ENCODE results near the gene PITX3. TPM values are rescaled to one million over a fixed set of nuclear protein-coding genes. Genes with fewer than 3 reads are reported as not detected.

Gene PITX3
- total and polyA plus RNA-seq, 9 of the 15 experiments (the other 6 are each of a cell fraction or from before 2014, with no cell fraction given) = 0.30 to 0.98 (median 0.95) TPM; not detected in 6

DNA sequence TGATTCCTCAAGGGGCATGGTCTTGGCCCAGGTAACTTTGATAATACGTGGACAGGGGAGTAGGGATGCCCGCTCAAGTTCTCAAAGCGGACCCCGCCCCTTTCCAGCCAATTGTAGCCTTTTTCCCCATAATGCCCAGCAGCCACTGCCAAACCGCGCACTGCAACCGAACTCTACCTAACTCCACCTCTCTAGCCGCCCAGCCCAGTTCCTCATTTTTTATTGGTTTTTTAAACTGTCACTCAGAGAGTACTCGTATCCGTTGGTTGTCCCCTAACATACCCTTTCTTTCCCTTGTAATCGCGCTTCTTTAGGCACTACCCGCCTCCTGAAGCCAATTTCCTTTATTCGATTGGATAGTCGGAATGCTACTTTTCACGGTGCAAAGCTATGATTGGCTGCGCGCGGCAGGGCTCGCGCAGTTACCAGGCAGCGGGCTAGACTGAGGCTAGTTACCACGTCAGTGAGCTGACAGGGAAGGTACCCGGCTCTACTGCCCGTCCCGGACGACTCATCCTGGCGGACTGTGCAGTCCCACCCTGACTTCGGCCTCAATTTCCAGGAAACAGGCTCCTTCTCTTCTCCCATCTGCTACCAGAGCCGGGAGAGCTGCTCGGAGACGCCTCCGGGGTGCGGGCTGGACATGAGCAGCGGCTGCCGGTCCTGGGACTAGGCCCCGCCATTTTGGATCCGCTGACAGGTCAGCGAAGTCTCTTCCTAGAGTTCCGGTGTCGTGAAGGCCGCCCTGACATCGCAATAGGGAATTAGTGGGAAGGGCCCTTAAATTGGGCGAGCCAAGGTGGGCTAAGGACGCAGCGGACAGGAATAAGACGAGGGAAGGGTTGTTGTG lies 4.0 kb upstream of the PITX3 start, which contains the start of gene GBF1:
TSS of gene GBF1 (plus strand) at position 451 of the 850 bp plus-strand sequence. CDS start 13,407 bp downstream, outside the sequence.
- H3K27ac ChIP-seq (ENCODE audit: extremely low read depth, low read depth, low read length) = peak within 1 kb of the TSS; percentile 75
- ATAC-seq = peak; percentile 92
- peaks cover 14% of the 10 kb centered on the region; the same call in 1 of the 2 replicates for H4K20me1 ChIP-seq (replicated peaks; ENCODE audit: control insufficient read depth, insufficient read depth, low read length)
- peak; percentile 86 to 97 (median 92) for DNase-seq (ENCODE audit: extremely low read depth in 1 of 4, low spot score in 3 of 4)
- intact Hi-C loops (cut with micrococcal nuclease) (no loop called here), in situ Hi-C loops (cut with MboI) (loop anchor here (25.0 kb wide), 1 partner anchor 342 kb away; no protein-coding TSS in a partner anchor)
- H3K9me3 ChIP-seq (replicated peaks; ENCODE audit: control insufficient read depth, insufficient read depth, low read depth, low read length) = no peaks in the 10 kb centered on the region
- H3K4me3 ChIP-seq = peak within 1 kb of the TSS; percentile 84
- peaks cover 50% of the 10 kb centered on the region for H3K79me2 ChIP-seq (ENCODE audit: control insufficient read depth, insufficient read depth, low read length)
- peaks cover 15% of the 10 kb centered on the region; the same call in 2 of the 3 replicates for H3K36me3 ChIP-seq (ENCODE audit: control insufficient read depth, insufficient read depth, low read length)
- BruUV-seq (replicated peaks) = no TSS peak
- POLR2A ChIA-PET = interaction anchor here (0.6 to 1.2 kb wide), 11 partner anchors 10 to 350 kb away, joined by 3 to 12 read pairs (median 3); no protein-coding TSS in a partner anchor
- H3K27me3 ChIP-seq (ENCODE audit: control insufficient read depth in 2 of 2, insufficient read depth in 2 of 2, low read length in 2 of 2) = peaks cover 0 to 3% of the 10 kb centered on the region in 2 experiments; a peak in 1 of 5 replicates
- peak within 1 kb of the TSS; percentile 81 to 93 for H3K9ac ChIP-seq (ENCODE audit: insufficient read depth in 1 of 2, low read depth in 2 of 2, low read length in 2 of 2)
- peak within 1 kb of the TSS; percentile 99 for H2AFZ ChIP-seq (ENCODE audit: low read depth, low read length)
- WGBS (ENCODE audit: insufficient coverage, low coverage, missing lambda C conversion rate) = 1% methylated on average over 46 of the region's 47 CpGs
- CTCF ChIA-PET (ENCODE audit: low intra/inter-chr PET ratio) = no interaction called here
- no peaks in the 10 kb centered on the region for H3K9me1 ChIP-seq (ENCODE audit: control insufficient read depth, insufficient read depth, low read length)
- peak within 1 kb of the TSS; percentile 97 for H3K4me2 ChIP-seq (ENCODE audit: insufficient read depth, low read length)
- H3K4me1 ChIP-seq (replicated peaks in 1 of 2; ENCODE audit: control insufficient read depth in 2 of 2, insufficient read depth in 2 of 2, low read length in 2 of 2) = peaks cover 15 to 25% of the 10 kb centered on the region in 2 experiments
- FAIRE-seq = peak; percentile 99
- TF ChIP-seq FOXP1 (CRISPR knock-in tag; IDR thresholded peaks at IDR 0.05) = peak; percentile 47; the same call in 1 of the 2 replicates
- no peak for TF ChIP-seq CEBPG (CRISPR knock-in tag; IDR thresholded peaks at IDR 0.05)
- no peak for TF ChIP-seq CEBPG (tag; conservative IDR thresholded peaks at IDR 0.05 in 1 of 2, IDR thresholded peaks at IDR 0.05 in 1 of 2)
- TF ChIP-seq, protein P1, sequence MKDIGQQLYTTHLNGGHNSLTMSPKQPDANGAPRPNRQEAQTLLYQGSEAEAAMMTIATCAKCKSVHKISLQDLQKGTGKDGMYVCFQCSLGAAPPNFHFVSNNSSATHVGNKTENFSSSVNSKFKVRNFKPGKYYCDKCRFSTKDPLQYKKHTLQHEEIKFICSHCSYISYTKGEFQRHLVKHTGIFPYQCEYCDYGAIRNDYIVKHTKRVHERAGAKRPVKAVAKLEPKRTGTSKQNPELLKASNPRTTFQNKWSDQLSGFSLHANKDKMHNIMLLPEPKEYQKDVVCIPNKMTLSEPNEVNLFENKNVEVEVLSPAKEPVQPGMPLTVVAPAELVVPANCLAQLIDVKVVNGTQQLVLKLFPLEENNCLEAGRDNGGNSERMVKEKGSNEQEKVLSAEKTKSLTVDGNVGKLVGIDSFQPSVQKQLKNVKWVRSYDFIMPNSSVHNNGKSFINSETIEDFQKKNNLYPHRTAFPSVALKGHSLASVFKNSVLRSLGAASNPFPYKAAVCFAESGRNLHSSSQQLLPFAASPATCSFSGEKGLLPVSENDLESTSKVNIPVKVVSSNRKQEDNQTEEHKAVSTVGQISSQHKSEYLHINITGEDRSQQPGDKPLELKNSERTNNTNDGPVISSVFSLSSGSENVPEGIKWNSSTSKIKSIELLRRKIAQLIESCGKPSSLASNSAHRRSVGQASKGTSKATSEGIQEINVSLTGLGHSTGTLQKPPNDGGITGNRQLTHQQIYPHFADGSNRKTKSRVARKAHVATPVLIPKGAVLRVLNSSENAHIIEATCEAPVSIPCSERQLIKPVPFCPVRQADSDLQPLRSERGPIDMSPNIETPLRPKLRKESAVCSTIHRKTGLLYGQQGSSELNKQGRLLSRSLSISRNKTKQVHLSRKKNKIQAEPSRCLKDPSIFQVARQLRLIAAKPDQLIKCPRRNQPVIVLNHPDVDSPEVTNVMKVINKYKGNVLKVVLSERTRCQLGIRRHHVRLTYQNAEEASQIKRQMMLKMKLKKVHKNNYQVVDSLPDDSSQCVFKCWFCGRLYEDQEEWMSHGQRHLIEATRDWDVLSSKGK (CRISPR knock-in tag; IDR thresholded peaks at IDR 0.05) = no peak
- TF ChIP-seq GABPB1 (CRISPR knock-in tag; IDR thresholded peaks at IDR 0.05) = 0 out of 2 replicates have a peak, but pooled peaks have one; percentile 27
- TF ChIP-seq ATF1 (CRISPR knock-in tag; IDR thresholded peaks at IDR 0.05) = peak; percentile 15; the same call in 1 of the 2 replicates
- TF ChIP-seq ATF1 (tag; IDR thresholded peaks at IDR 0.05) = peak; percentile 96
- no peak for TF ChIP-seq MTA2 (IDR thresholded peaks at IDR 0.05; ENCODE audit: low read depth)
- peak; percentile 63; the same call in 1 of the 2 replicates for TF ChIP-seq POLR2AphosphoS5 (IDR thresholded peaks at IDR 0.05; ENCODE audit: control insufficient read depth, insufficient read depth, low read depth, low read length)
- TF ChIP-seq GATA2 (CRISPR knock-in tag; IDR thresholded peaks at IDR 0.05) = no peak
- peak; percentile 92 for TF ChIP-seq CREM (IDR thresholded peaks at IDR 0.05; ENCODE audit: low read depth)
- no peak for TF ChIP-seq ZKSCAN1 (IDR thresholded peaks at IDR 0.05; ENCODE audit: low read depth, low read length)
- TF ChIP-seq, protein P2, sequence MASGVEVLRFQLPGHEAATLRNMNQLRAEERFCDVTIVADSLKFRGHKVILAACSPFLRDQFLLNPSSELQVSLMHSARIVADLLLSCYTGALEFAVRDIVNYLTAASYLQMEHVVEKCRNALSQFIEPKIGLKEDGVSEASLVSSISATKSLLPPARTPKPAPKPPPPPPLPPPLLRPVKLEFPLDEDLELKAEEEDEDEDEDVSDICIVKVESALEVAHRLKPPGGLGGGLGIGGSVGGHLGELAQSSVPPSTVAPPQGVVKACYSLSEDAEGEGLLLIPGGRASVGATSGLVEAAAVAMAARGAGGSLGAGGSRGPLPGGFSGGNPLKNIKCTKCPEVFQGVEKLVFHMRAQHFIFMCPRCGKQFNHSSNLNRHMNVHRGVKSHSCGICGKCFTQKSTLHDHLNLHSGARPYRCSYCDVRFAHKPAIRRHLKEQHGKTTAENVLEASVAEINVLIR (CRISPR knock-in tag; IDR thresholded peaks at IDR 0.05) = peak; percentile 31; the same call in 1 of the 2 replicates
- peak; percentile 74 for TF ChIP-seq SP2 (IDR thresholded peaks at IDR 0.05; ENCODE audit: extremely low read depth, low read depth, low read length, poor library complexity, severe bottlenecking)
- no peak for TF ChIP-seq POLR3A (IDR thresholded peaks at IDR 0.05; ENCODE audit: borderline replicate concordance, extremely low read depth, insufficient read depth, insufficient read length)
